Stimulated activated CD8-positive, alpha-beta memory T cell treated with anti-CD3 and anti-CD28 coated beads, Interleukin-7, amount 100 ng/mL, for 1 hour (primary cell): ENCODE measurements around the gene GLI3.

ENCODE experiments used
- DNase-seq, 2 donors: peaks; one replicate each; pipeline ENCODE4 v3.0.0-alpha.2; 2020; ENCODE audit warnings: low read depth in 2 of 2

Gene GLI3

GRCh38 chr7:42105554-42106358 lies 131.3 kb downstream of the GLI3 start:
- no peak for DNase-seq

- DNase-seq: no peak
These were observed 132.3 kb downstream of the GLI3 start for GRCh38 chr7:42104694-42105093.

DNA sequence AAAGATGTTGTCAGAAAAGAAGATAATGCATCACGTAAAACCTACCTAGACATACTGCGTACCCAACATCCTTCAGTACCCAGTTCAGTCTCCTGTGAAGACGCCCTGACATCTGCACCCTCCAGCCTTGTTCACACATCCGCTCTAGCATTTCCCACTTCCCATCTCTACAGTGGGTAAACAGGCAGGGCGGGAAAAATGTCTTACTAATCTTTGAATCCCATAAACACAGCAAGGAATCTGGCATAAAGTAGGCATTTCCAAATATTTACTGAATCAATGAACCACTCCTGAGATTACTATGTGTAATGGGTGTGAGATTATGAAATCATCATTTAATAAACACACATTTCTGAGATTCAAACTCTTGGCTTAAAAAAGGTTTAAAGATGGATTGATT lies 132.8 kb downstream of the GLI3 start:
- no peak for DNase-seq

- DNase-seq: no peak
These were observed 133.6 kb downstream of the GLI3 start for GRCh38 chr7:42103456-42103855.

- DNase-seq: no peak
These were observed 134.0 kb downstream of the GLI3 start for GRCh38 chr7:42103020-42103419.

DNA sequence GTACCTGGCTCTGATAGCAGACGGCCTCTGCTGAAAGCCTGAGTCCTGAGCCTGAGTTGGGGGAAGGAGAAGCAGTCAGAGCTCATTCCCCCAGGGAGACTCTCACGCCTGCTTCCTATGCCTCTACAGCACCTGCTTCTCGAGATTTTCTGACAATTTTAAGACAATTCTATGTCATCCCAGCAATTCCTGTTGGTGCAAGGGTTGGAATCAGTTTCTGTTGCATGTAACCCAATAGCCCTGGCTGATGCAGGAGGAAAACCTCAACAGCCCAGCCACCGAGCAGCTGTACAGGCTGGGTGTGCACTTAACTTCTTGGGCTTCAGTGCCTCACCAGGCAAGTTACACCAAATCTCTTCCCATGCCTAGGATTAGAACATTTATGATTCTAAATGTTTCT lies 134.7 kb downstream of the GLI3 start:
- no peak for DNase-seq

- no peak for DNase-seq
These were observed 136.9 kb downstream of the GLI3 start for GRCh38 chr7:42100156-42100508.

DNA sequence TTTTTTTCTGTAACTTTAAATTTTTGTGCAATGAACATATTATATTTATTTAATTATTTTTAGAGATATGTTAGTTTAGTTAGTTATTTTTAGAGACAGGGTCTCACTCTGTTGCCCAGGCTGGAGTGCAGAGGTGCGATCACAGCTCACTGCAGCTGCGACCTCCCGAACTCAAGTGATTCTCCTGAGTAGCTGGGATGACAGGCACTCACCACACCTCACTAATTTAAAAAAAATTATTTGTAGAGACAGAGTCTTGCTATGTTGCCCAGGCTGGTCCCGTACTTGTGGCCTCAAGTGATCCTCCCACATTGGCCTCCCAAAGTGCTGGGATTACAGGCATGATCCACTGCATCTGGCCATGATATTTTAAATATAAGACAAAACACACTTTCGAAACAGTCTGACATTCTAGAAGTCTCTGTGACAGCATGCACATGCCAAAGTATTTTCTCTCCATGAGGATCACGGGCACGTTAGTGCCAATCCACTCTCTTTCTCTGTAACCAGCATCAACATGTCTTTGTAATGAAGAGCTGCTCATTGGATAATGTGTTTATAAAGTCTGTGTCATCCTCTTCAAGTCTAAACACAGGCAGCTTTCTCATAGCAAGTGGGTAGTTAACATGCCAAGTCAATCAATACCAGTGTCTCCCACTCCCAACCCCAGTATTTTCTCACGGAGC lies 137.4 kb downstream of the GLI3 start:
- DNase-seq: no peak

GRCh38 chr7:42099066-42099465 lies 137.9 kb downstream of the GLI3 start:
- no peak for DNase-seq

GRCh38 chr7:42097752-42098151 lies 139.3 kb downstream of the GLI3 start:
- no peak for DNase-seq

DNA sequence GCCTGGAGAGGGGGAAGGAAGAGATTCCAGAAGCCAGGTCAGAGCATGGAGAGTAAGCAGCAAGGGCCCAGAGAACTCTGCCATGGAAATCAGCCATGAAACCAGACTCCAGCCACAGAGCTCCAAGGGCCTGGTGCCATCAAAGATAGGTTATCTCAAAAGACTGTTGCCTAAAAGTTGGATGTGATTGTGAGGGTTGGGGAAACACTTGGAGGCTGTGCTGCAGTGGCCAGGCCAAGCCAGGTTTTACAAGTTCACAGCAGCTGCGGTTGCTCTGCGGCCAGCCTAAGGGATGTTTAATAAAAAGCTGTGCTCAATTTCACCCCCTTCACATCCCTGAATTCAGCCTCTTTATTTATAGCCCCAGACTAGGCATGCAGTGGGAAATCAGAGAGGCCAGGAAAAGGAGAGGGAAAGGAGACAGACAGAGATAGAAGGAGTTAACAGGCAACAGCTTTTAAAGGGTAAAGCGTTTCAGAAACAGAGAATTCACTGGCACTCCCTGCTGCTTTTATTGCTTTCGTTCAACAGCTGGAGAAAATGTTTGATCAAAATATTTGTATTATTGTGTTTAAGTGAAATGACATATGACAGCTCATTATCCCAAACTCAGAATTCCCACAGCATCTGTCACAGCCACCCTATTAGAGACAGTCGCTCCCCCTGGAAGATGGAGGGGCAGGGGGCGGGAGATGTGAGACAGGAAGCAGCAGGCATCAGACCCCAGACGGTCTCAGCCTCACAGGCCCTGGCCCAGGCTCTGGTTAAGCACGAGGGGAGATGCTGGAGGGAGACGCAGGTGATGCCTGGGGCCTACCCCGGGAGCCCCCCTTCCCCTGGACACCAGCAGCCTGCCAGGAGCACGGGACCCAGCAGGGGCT lies 140.1 kb downstream of the GLI3 start:
- no peak for DNase-seq

DNA sequence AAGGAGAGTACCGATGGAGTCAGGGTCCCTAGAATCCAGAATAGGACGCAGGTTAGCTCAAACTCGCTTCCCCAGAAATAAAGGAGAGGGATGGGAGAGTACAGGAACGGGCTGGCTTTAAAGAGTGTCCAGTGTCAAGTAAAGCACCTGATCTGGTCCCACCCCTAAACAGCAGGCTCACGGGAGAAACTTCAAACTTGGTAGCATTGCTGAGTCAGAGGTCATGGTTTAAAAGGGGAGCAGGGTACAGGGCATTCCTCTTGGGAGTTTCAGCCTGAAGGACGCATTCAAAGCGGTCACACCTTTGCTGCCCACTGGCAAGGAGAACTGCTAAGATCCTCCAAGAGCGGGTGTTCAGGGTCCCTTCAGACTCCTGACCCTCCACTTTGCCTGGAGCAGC lies 140.7 kb downstream of the GLI3 start:
- DNase-seq: no peak

GRCh38 chr7:42095791-42096190 lies 141.2 kb downstream of the GLI3 start:
- DNase-seq: no peak

DNA sequence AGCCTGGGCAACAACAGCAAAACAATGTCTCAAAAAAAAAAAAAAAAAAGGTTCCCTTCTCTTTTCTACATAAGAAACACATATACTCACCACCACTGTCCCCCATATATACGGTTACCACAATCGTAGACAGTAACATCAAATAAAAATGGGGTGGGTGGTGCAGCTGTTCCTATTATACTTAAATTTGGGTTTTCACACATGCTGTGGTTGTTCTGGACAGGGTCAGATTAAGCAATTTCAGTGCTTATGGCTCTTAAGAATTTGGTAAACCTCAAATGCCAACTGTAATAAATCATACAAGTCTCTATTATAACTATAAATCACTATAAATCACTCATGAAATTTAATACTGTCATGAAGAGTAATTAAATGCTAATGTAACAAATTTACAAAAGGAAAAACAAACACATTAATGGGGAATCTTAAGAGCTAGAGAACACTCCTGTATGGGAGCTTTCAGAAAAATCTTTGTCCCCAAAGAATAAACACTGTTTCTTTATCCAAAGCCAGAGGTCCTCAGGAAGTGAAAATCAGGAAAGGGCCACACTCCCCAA lies 143.6 kb downstream of the GLI3 start:
- DNase-seq: no peak

DNA sequence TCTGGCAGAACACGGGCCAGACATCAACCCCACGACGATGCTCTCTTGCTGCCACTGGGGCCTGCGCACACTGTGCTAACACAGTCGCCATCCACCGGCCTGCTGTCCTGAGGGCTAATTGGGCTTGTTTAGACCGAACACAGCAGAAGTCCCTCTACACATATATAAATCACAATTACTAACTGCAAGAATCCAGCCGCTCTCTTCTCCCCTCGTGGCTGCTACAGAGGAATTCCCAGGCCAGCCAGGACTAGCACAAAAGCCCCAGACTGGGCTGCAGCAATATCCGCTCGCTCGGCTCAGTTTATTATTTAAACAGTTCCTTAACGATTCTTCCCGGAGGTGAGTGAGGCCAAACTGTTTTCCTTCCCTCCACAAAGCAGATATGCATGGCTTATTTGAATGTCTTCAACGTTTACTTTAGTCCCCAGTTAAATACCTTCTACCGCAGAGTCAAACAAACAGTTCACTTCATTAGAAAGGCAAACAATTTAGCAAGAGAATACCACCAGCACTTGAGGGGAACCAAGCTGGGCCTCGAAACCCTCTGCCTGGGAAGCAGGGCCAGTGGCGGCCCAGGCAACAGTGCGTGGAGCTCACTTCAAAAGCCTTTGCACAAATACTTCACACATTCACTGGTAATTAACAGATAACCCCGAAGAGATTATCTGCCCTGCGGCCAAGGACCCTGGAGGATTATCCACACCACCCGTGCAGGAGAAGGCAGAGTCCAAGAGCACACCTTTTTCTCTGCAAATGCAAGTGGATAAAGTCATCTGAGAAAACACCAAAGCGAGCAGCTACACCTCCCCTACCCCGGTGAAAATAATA lies 145.3 kb downstream of the GLI3 start:
- DNase-seq: no peak

DNA sequence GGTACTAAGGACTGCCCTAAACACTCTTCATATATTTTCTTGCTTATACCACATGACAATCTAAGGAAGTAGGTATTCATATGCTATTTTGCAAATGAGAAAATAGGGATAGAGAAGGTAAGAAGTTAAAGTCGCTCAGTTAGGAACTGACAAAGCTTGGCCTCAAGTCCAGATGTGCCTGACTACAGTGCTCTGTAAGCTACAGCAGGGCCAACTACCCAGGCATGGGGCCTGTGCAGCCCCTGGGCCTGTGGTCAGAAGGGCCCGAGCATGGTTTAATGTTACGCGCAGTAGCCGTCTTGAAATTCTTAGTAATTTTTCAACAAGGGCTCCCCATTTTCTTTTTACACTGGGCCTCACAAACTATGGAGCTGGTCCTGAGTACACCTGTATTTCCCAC lies 146.2 kb downstream of the GLI3 start:
- no peak for DNase-seq

GRCh38 chr7:42090056-42090455 lies 147.0 kb downstream of the GLI3 start:
- no peak for DNase-seq

DNA sequence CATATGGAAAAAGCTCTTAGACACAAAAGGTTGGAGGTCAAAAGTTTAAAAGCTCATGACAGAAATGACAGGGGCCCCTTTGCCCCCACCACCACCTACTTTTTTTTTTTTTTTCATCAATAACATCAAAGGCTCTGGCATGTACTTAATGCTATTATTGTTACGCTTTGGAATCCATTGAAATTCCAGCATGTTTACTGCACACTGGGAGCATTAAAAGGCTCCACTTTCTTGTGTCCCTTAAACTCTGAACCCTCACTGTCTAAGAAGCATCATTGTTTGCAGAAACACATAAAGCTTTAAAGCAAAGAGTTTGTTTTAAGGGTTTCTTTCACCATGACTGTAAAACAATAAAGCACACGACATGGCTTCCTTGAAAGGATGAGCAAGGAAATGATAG lies 149.4 kb downstream of the GLI3 start:
- no peak for DNase-seq

GRCh38 chr7:42085531-42085930 lies 151.5 kb downstream of the GLI3 start:
- no peak for DNase-seq

DNA sequence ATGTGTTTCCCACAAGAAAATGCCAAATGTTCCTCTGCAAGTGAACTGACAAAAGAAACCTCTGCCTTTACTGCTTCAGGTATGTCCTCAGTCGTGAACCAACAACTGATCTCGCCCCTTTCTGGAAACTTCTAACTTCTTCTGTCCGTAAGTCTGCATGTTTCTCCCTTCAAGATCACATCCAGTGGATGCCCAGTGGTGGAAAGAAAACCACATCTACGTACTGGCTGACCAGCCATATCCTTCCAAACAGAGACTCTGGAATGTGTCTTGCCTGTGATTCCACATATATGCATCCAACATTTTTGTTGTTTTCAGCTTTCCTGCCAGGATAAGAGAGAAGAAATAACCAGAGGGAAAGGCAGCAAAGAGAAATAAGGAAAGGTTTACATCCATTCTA lies 152.7 kb downstream of the GLI3 start:
- DNase-seq: no peak

DNA sequence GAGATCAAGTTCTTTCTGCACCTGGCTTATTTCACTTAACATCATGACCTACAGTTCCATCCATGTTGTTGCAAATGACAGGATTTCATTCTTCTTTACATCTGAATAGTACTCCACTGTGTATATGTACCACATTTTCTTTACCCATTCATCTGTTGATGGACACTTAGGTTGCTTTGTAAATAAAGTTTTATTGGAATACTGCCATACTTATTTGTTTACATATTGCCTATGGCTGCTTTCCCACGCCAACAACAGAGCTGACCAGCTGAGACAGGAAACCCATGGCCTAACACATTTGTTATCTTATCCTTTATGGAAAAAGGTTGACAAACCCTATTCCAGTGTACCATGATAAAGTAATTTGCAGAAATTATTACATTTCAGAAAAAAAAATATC lies 153.7 kb downstream of the GLI3 start:
- no peak for DNase-seq
